GM12865 (cell line): ENCODE results near the gene GK.

Experiments used
- DNase-seq: peaks from one replicate; pipeline ENCODE4 v3.0.0; 2010; ENCODE audit warnings: low read depth
- H3K4me3 ChIP-seq: 2 replicates; pipeline ENCODE4 v1.5.1; 2011; ENCODE audit warnings: mild to moderate bottlenecking, low read depth, low read length, control low read depth
- CTCF ChIP-seq: IDR thresholded peaks from 2 replicates; pipeline ENCODE4 v1.5.1; 2011; ENCODE audit warnings: low read length, control low read depth, low read depth, inconsistent platforms; ENCODE audit not compliant: insufficient read depth; ENCODE audit errors: missing control alignments

The GK gene

DNA sequence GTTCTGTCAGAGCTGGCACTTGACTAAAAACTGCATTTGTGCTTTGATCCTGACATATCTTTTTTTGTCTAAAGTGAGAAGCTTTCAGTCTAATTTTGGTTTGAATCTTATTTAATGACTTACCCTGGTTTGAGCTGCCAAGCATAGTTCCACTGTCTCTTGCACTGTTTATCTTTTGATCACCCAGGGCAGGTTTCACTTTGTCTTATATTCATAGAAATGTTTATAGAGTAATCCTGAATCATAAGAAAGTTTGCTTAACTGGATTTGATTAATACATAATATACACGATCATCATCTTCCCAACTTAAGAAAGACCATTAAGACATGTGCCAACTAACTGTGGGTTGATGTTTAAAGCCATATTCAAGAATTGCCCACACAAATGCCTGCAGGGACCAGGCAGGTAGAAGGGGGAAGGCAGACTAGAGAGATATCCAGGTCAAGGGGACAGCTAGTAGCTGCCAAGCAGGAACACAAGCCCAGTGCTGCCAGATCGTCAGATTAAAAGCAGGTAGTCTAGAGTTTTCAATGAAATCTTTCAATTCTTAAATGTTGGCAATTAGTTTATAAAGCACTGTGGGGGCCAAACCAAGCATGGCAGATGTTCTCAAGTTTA is 1.9 kb downstream of the GK start:
- DNase-seq: no peak
- TF ChIP-seq CTCF: no peak
- no peak overlapping the region for H3K4me3 ChIP-seq

GRCh38 chrX:30655991-30656390 is 2.8 kb downstream of the GK start:
- TF ChIP-seq CTCF: no peak
- no peak for DNase-seq
- H3K4me3 ChIP-seq: no peak overlapping the region

DNA sequence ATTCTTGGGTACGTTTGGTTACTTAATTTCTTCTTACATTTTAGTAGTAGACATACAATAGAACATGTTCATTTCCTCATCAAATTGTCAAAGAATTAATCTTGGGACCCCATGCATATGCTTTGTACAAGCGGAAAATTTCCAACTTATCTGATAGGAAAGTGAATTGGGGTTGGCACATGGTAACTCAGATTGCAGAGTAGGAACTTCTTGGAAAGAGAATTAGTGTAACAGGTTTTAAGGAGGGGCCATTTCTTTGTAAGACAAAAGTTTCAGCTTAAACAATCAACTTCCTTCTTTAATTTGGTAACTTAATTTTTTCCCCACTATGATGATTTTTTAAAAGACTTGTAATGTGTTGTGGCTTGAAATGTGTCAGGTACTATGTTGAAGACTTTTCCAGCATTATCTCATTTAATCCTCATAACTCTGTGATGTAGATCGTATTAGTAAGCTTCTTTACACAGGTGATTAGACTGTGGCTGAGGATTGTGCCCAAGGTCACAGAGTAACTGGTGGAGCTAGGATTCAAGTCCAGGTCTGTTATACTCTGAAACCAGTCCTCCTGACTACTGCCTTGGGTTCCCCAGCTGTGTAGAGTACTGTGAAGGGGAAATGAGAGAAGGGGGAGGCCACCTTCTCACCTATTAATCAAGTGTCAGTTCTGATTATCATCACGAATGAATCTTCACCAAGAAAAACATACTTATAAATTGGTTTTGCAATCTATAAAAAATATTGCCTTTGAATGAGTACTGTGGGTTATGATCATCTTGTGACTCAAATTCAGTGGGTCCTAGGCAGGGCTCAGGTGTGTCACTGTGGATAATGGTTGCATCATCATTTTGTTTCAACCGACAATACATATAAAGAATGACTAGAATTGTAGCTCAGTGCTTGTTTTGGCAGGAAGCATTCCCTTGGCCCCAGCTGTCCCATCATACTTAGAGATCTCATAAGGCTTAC is 4.3 kb downstream of the GK start:
- no peak for TF ChIP-seq CTCF
- no peak overlapping the region for H3K4me3 ChIP-seq
- no peak for DNase-seq

- no peak for DNase-seq
- TF ChIP-seq CTCF: no peak
Observed at GRCh38 chrX:30659421-30659820, 6.2 kb downstream of the GK start.

GRCh38 chrX:30661228-30661627 is 8.0 kb downstream of the GK start:
- no peak for TF ChIP-seq CTCF
- no peak for DNase-seq

More at GRCh38 chrX:30659421-30659820, 6.2 kb downstream of the GK start:
- no peak overlapping the region for H3K4me3 ChIP-seq

GRCh38 chrX:30663322-30663721 is 10.1 kb downstream of the GK start:
- TF ChIP-seq CTCF: no peak
- no peak overlapping the region for H3K4me3 ChIP-seq
- DNase-seq: no peak

More at GRCh38 chrX:30661228-30661627, 8.0 kb downstream of the GK start:
- no peak overlapping the region for H3K4me3 ChIP-seq
